Measurements from ENCODE around the gene SYT8.

The SYT8 gene

DNA sequence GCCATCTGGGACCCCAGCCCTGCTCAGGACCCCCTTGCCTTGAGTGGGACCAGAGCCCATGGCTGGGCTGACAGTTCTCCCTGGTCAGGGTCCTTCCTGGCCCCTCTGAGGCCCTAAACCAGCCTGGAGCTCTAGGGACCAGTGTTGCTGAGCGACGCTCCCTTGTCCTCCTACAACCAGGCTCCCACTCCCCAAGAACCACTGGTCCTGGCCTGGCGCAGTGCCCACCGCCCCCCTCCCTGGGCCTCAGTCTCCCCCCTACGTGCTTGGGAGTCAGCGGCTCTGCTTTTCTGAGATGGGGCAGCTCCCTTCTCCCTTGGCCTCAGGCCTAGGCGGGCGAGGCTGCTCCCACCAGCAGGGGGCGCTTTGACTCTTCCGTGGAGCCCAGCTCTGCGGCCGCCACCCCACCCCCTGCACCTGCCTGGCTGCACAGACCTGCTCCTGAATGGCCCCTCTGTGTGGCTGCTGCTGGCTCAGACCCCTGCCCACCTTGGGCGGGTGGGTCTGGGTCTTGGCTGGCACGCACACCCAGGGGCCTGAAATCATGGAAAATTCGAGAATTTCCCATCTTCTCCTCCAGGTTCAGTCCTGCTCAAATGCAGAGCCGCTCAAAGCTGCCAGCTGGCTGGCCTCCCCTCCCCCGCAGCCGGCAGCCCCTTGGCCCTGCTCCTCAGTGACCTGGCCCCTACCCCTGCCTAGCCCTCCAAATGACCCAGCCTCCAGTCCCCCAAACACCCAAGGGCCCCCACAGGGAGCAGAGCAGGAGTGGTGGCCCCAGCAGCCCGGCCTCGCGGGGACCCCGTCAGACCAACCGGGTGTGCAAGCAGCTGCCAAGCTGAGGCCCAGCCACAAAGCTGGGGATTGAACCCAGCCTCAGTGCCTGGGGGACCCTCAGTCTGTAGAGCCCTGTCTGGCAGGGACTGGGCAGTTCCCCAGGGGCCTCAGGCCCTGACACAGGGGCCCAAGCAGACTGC is 47.8 kb downstream of the SYT8 start:
- H3K4me1 ChIP-seq (ENCODE audit: control insufficient read depth, insufficient read depth, low read length) = no peaks in the 10 kb centered on the region
- no peaks in the 10 kb centered on the region for H3K36me3 ChIP-seq (ENCODE audit: control insufficient read depth in 2 of 2, insufficient read depth in 1 of 2, low read length in 2 of 2)
- no peak overlapping the region for H3K27ac ChIP-seq (ENCODE audit: extremely low read depth, low read depth, low read length)
- CTCF ChIA-PET = interaction anchor here (0.5 to 3.9 kb wide), 38 partner anchors 9 to 985 kb away, joined by 3 to 119 read pairs (median 5); partner anchors contain the start of genes H19, IGF2, MRPL23 and PRR33
- no peak overlapping the region for H3K4me3 ChIP-seq (ENCODE audit: low read depth, low read length)
- no peaks in the 10 kb centered on the region for H3K9me3 ChIP-seq (ENCODE audit: control insufficient read depth, insufficient read depth, low read depth, low read length)
- POLR2A ChIA-PET = interaction anchor here (1.0 kb wide), 1 partner anchor 274 kb away, joined by 4 read pairs; no protein-coding TSS in a partner anchor
- TF ChIP-seq, protein P1, sequence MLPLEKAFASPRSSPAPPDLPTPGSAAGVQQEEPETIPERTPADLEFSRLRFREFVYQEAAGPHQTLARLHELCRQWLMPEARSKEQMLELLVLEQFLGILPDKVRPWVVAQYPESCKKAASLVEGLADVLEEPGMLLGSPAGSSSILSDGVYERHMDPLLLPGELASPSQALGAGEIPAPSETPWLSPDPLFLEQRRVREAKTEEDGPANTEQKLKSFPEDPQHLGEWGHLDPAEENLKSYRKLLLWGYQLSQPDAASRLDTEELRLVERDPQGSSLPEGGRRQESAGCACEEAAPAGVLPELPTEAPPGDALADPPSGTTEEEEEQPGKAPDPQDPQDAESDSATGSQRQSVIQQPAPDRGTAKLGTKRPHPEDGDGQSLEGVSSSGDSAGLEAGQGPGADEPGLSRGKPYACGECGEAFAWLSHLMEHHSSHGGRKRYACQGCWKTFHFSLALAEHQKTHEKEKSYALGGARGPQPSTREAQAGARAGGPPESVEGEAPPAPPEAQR (tag by site-specific recombination; IDR thresholded peaks at IDR 0.05) = no peak
- TF ChIP-seq ZBTB48 (tag by site-specific recombination; IDR thresholded peaks at IDR 0.05) = peak; percentile 77
- TF ChIP-seq ZNF768 (tag by site-specific recombination; IDR thresholded peaks at IDR 0.05) = no peak
- no peak for TF ChIP-seq MZF1 (tag by site-specific recombination; IDR thresholded peaks at IDR 0.05; ENCODE audit: borderline replicate concordance)
- TF ChIP-seq ZNF146 (tag by site-specific recombination; IDR thresholded peaks at IDR 0.05) = no peak
- no peak for TF ChIP-seq ZNF596 (tag by site-specific recombination; IDR thresholded peaks at IDR 0.05)
- TF ChIP-seq ZFP41 (tag by site-specific recombination; IDR thresholded peaks at IDR 0.05; ENCODE audit: borderline replicate concordance) = no peak
- TF ChIP-seq, protein P2, sequence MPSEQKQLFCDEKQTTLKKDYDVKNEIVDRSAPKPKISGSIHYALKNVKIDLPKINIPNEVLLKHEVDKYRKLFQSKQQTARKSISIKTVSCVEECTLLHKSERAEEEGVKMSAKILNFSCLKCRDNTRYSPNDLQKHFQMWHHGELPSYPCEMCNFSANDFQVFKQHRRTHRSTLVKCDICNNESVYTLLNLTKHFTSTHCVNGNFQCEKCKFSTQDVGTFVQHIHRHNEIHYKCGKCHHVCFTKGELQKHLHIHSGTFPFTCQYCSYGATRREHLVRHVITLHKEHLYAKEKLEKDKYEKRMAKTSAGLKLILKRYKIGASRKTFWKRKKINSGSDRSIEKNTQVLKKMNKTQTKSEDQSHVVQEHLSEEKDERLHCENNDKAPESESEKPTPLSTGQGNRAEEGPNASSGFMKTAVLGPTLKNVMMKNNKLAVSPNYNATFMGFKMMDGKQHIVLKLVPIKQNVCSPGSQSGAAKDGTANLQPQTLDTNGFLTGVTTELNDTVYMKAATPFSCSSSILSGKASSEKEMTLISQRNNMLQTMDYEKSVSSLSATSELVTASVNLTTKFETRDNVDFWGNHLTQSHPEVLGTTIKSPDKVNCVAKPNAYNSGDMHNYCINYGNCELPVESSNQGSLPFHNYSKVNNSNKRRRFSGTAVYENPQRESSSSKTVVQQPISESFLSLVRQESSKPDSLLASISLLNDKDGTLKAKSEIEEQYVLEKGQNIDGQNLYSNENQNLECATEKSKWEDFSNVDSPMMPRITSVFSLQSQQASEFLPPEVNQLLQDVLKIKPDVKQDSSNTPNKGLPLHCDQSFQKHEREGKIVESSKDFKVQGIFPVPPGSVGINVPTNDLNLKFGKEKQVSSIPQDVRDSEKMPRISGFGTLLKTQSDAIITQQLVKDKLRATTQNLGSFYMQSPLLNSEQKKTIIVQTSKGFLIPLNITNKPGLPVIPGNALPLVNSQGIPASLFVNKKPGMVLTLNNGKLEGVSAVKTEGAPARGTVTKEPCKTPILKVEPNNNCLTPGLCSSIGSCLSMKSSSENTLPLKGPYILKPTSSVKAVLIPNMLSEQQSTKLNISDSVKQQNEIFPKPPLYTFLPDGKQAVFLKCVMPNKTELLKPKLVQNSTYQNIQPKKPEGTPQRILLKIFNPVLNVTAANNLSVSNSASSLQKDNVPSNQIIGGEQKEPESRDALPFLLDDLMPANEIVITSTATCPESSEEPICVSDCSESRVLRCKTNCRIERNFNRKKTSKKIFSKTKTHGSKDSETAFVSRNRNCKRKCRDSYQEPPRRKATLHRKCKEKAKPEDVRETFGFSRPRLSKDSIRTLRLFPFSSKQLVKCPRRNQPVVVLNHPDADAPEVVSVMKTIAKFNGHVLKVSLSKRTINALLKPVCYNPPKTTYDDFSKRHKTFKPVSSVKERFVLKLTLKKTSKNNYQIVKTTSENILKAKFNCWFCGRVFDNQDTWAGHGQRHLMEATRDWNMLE (tag by site-specific recombination; conservative IDR thresholded peaks at IDR 0.05; ENCODE audit: low read depth) = no peak
- TF ChIP-seq SP7 (tag by site-specific recombination; IDR thresholded peaks at IDR 0.05) = 0 out of 2 replicates have a peak, but pooled peaks have one; percentile 21
- no peak for TF ChIP-seq PRDM1 (tag by site-specific recombination; IDR thresholded peaks at IDR 0.05)
- TF ChIP-seq ZFP3 (tag by site-specific recombination; IDR thresholded peaks at IDR 0.05; ENCODE audit: low read depth) = no peak
- TF ChIP-seq ZFP69B (tag by site-specific recombination; IDR thresholded peaks at IDR 0.05) = no peak
- TF ChIP-seq, protein P3, sequence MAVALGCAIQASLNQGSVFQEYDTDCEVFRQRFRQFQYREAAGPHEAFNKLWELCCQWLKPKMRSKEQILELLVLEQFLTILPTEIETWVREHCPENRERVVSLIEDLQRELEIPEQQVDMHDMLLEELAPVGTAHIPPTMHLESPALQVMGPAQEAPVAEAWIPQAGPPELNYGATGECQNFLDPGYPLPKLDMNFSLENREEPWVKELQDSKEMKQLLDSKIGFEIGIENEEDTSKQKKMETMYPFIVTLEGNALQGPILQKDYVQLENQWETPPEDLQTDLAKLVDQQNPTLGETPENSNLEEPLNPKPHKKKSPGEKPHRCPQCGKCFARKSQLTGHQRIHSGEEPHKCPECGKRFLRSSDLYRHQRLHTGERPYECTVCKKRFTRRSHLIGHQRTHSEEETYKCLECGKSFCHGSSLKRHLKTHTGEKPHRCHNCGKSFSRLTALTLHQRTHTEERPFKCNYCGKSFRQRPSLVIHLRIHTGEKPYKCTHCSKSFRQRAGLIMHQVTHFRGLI (tag by site-specific recombination; IDR thresholded peaks at IDR 0.05) = no peak
- TF ChIP-seq ZNF654 (tag by site-specific recombination; IDR thresholded peaks at IDR 0.05; ENCODE audit: low read depth) = peak; percentile 60
- no peak for TF ChIP-seq KLF1 (tag by site-specific recombination; IDR thresholded peaks at IDR 0.05)
- no peak for TF ChIP-seq ZNF837 (tag by site-specific recombination; IDR thresholded peaks at IDR 0.05)
- TF ChIP-seq, protein P4, sequence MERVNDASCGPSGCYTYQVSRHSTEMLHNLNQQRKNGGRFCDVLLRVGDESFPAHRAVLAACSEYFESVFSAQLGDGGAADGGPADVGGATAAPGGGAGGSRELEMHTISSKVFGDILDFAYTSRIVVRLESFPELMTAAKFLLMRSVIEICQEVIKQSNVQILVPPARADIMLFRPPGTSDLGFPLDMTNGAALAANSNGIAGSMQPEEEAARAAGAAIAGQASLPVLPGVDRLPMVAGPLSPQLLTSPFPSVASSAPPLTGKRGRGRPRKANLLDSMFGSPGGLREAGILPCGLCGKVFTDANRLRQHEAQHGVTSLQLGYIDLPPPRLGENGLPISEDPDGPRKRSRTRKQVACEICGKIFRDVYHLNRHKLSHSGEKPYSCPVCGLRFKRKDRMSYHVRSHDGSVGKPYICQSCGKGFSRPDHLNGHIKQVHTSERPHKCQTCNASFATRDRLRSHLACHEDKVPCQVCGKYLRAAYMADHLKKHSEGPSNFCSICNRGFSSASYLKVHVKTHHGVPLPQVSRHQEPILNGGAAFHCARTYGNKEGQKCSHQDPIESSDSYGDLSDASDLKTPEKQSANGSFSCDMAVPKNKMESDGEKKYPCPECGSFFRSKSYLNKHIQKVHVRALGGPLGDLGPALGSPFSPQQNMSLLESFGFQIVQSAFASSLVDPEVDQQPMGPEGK (tag by site-specific recombination; IDR thresholded peaks at IDR 0.05) = peak; percentile 46; the same call in 1 of the 2 replicates
- 0 out of 2 replicates have a peak, but pooled peaks have one; percentile 22 for TF ChIP-seq KLF8 (tag by site-specific recombination; IDR thresholded peaks at IDR 0.05)
- TF ChIP-seq GLI2 (tag by site-specific recombination; IDR thresholded peaks at IDR 0.05; ENCODE audit: borderline replicate concordance, low read depth) = no peak
- TF ChIP-seq, protein P5, sequence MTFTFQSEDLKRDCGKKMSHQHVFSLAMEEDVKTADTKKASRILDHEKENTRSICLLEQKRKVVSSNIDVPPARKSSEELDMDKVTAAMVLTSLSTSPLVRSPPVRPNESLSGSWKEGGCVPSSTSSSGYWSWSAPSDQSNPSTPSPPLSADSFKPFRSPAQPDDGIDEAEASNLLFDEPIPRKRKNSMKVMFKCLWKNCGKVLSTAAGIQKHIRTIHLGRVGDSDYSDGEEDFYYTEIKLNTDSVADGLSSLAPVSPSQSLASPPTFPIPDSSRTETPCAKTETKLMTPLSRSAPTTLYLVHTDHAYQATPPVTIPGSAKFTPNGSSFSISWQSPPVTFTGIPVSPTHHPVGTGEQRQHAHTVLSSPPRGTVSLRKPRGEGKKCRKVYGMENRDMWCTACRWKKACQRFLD (tag by site-specific recombination; IDR thresholded peaks at IDR 0.05) = no peak
- no peak for TF ChIP-seq ZNF324 (tag by site-specific recombination; IDR thresholded peaks at IDR 0.05)
- no peak for TF ChIP-seq ZNF366 (tag by site-specific recombination; conservative IDR thresholded peaks at IDR 0.05)
- peak; percentile 39; the same call in 1 of the 2 replicates for TF ChIP-seq ZNF664 (tag by site-specific recombination; IDR thresholded peaks at IDR 0.05)
- TF ChIP-seq ZNF555 (tag by site-specific recombination; conservative IDR thresholded peaks at IDR 0.05) = no peak

All from HEK293 (cell line).